HG02943 (cell line): ENCODE results near the gene EPB41L5.
"Not testable (repeated sequence)": the region's sequence is repeated elsewhere in the genome, so short reads cannot be mapped to it uniquely, and the experiment has no call there.

Experiments
- ATAC-seq: cut with Tn5 transposase; IDR thresholded peaks from one replicate; pipeline ENCODE4 v1.9.1; 2021; ENCODE audit warnings: mild to moderate bottlenecking, low read depth, moderate library complexity; ENCODE audit not compliant: unreplicated experiment

The EPB41L5 gene

DNA sequence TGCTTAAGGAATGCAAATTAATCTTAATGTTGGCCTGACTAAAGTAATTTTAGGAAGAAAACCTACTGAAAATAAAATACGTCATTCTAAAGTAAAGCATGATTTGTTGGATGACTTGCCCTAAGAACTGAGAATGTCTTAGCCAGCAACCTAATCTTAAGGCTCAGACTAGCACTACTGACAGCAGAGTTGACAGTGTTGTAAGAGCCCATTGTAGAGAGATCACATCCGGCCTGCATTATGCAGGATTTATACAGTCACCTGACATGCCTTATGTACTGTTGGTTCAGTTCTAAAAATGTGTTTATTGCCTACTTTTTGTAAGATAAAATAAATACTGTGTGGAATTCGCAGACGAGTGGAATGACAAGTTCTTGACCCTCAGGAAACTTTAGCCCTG, 128.0 kb downstream of the EPB41L5 start:
- ATAC-seq, result no peak

DNA sequence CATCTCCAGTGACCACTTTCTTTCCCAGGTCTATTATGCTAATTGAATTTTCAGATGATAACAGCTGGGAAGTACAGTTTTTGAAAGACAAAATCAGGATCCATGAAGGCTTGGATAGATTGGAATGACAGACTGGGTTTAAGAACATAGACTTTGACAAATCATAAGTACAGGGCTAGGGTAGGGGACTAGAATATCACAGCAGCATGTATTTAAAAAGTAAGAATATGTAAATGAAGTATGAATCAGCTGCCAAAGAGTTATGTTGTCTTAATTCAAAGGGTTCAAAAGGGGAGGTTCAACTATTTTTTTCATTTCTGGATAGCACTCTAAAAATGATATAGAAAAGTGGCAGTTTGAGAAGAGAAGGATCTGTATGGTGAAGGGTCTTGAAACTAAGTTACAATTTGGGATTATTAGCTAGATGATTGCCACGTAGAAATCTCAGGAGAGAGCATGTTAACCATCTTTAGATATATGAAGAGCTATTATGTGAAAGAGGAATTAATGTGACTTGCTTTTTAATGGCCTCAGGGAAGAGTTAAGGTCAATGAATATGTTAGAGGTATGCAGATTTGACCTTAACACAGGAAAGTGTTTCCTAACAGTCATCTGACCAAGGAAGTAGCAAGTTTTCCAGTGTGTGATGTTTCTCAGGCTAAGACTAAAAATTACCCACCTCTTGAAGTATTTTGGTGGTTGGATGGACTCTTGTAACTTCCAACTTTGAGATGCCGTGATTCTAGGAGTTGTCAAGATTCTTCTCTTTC, 128.6 kb downstream of the EPB41L5 start:
- ATAC-seq, result no peak

DNA sequence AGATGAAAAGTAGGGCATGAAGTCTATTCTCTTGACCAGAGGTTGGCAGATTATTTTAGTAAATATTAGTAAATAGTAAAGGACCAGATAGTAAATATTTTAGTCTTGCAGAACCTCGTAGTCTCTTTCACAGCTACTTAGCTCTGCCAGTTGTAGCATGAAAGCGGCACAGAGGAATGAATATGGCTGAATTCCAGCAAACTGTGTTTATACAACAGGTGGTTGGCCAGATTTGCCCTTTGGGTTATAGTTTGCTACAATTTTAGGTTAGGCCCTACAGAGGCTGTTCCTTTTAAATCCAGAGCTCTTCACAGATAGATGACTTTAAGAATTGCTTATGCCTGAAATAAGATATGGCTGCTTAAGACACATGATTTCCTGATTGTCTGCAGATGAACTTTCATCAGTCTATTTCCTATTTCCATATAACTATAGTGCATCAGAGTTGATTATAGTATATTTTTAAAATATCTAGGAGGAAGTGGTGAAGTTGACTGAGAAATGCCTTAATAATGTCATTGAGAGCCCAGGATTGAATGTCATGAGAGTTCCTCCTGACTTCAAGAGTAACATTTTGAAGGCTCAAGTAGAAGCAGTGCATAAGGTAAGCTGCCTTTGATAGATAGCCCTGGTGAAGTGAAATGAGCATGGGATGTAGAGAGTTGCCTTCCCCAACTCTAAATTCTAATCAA, 129.8 kb downstream of the EPB41L5 start:
- ATAC-seq, result no peak

DNA sequence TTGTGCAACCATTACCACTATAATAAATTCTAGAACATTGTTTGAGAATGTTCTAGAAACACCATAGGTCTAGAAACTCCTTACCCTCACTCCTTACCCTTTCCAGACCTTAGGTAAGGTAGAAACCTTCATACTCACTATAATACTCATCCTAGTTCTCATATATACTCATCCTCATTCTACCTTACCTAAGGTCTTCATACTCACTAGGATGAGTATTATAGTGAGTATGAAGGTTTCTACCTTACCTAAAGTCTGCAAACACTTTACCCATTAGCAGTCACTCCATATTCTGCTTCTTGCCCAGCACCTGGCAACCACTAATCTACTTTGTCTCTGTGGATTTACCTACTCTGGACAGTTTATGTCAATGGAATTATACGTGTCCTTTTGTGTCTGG, 135.4 kb downstream of the EPB41L5 start:
- ATAC-seq, result no peak

DNA sequence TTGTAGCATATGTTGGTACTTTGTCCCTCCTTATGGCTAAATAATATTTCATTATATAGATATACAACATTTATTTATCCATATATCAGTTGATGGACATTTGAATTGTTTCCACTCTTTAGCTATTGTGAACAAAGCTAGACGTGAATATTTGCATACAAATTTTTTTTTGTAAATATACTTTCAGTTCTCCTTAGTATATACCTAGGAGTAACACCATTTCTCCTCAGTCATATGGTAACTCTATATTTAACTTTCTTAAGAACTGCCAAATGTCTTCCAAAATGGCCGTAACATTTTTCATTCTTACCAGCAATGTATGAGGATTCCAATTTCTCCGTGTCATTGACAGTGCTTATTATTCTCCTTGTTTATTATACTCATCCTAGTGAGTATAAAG, 135.8 kb downstream of the EPB41L5 start:
- no peak for ATAC-seq

DNA sequence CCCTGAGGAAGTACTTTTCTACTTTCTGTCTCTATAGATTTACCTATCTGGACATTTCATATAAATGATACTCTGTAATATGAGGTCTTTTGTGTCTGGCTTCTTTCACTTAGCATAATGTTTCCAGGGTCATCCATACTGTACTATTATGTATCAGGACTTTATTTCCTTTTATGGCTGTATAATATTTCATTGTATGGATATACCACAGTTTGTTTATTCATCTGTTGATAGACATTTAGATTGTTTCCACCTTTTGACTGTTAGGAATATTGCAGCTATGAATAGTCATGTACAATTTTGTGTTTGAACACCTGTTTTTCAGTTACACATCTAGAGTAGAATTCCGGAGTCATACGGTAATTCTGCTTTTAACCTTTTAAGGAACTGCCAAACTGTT, 136.5 kb downstream of the EPB41L5 start:
- ATAC-seq, result no peak

DNA sequence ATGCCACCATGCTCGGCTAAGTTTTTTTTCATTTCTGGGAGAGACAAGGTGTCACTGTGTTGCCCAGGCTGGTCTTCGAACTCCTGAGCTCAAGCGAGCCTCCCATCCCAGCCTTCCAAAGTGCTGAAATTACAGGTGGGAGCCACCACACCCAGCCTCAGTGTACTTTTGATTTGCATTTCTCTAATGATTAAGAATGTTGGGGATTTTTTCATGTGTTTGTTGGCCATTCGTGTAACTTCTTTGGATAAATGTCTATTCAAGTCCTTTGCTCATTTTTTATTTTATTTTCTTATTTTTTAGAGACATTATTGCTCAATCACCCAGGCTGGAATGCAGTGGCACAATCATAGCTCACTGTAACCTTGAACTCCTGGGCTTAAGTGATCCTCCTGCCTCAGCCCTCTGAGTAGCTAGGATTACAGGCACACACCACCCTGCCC, 137.2 kb downstream of the EPB41L5 start:
- no peak for ATAC-seq

DNA sequence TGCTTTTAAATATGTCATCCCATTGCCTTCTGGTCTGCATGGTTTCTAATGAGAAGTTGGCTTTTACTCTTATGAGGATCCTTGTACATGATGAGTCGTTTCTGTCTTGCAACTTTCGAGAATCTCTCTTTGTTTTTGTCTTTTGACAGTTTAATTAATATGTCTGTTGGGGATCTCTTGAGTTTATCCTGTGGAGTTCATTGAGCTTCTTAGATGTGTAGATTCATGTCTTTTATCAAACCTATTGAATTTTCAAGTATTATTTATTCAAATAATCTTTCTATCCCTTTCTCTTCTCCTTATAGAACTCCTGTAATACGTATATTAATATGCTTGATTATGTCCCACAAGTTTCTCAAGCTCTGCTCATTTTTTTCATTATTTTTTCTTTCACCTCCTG, 142.4 kb downstream of the EPB41L5 start:
- no peak for ATAC-seq

DNA sequence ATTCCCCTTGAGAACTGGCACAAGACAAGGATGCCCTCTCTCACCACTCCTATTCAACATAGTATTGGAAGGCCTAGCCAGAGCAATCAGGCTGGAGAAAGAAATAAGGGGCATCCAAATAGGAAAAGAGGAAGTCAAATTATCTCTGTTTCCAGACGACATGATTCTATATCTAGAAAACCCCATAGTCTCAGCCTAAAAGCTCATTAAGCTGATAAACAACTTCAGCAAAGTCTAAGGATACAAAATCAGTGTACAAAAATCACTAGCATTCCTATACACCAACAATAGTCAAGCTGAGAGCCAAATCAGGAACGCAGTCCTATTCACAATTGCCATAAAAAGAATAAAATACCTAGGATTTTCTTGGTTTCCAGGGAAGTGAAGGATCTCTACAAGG, 145.8 kb downstream of the EPB41L5 start:
- not testable (repeated sequence) for ATAC-seq

DNA sequence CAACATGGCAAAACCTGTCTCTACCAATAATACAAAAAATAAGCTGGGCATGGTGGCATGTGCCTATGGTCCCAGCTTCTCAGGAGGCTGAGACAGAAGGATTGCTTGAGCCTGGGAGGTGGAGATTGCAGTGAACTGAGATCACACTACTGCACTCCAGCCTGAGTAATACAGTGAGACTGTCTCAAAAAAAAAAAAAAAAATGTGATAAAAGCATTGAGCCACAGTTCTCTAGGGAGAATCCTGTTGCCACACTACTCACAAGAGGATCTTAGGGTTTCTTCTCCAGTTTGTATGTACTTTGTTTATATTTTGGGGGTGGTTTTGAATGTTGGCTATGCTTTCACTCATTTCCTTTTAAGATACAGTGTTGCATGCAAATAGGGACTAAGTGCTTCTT, 148.3 kb downstream of the EPB41L5 start:
- no peak for ATAC-seq

DNA sequence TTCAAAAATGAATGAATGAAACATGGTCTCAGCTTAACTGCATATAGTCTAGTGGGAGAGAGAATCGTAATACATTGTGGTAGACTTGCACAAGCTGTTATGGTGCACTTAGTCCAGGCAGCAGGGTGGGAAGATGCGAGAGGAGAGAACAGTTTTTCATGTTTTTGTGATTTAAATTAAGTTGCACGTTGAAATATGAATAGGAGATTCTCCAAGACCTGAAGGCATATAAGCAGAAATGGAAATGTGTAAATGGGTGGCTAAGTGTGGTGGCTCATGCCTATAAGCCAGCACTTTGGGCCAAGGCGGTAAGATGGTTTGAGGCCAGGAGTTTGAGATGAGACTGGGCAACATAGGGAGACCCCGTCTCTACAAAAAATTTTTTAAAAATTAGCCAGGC, 149.8 kb downstream of the EPB41L5 start:
- ATAC-seq, result no peak

DNA sequence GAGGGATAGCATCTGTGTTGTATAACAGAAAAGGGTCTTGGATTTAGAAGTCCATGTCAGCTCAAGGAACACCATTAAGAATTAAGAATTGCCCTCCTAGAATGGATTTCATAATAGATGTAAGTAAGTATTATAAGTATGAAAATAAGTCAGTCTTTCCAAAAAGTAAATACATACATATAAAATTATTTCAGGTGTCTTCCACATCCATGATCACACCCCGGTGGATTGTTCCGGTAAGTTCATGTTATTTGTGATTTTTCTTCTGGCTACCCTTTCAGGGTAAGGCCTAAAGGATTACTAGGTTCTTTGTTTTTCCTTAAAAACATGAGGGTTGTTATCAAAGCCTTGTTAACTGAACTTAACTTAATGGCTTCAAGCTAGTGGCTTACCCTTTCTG, 154.4 kb downstream of the EPB41L5 start:
- ATAC-seq, result no peak

DNA sequence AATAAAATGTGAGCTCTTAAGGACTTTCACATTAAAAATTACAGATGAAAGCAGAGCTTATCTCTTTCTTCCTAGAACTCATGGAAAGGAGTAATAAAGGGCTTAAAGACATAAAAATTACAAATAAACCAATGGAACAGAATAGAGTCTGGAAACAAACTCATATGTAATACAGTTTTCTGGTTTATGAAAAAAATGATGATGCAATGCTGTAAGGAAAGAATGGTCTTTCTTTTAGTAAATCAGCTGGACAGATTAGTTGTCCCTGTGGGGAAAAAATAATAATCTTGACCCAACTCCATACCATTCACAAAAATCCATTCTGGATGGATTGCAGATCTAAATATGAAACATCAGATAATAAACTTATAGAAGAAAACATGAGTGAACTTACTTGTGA, 156.1 kb downstream of the EPB41L5 start:
- ATAC-seq, result no peak

DNA sequence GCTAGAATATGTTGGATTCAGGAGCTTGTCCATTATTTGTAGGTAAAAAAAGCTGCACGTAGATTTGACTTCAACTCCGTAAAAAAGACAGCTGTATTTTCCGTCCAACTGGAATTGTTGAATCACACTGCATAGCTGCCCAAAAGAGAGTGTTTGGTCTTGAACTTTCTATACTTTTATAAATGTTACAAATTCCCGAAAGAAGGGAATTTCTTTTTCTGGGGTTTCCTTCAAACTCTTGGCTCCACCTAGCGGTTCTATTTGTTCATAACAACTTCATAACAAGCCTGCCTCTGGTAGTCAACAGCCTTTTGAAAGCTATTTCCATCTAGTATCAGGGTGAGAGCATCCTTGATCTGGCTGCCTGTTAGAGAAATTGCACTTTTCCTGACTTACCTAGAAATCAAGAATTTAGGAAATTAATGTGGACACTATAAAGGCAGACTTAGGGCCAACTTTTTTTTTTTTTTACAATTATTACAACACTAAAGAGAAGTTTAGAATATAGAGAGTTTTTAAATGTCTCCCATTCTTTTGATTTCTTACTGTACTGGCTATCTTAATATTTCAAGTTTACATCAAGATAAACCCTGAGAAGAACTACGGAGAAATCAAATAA, 162.2 kb downstream of the EPB41L5 start:
- no peak for ATAC-seq

DNA sequence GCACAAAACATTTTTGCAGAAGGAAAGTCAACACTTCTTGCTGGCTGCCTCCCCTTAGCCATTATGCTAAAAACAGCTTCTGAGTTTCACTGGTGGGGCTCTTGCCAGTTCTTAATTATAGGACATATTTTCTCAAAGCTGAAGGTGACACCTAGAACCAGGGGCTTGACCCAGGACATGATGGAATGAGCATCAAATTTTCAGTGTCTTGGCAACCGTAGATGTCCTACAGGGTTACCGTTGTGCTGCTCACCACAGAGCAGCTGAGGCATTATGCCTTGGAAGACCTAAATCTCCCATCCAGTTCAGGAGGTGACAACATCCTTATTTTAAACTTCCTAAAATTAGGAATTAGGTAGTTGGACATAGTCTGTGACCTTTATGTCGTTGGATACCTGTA, 163.6 kb downstream of the EPB41L5 start:
- no peak for ATAC-seq

DNA sequence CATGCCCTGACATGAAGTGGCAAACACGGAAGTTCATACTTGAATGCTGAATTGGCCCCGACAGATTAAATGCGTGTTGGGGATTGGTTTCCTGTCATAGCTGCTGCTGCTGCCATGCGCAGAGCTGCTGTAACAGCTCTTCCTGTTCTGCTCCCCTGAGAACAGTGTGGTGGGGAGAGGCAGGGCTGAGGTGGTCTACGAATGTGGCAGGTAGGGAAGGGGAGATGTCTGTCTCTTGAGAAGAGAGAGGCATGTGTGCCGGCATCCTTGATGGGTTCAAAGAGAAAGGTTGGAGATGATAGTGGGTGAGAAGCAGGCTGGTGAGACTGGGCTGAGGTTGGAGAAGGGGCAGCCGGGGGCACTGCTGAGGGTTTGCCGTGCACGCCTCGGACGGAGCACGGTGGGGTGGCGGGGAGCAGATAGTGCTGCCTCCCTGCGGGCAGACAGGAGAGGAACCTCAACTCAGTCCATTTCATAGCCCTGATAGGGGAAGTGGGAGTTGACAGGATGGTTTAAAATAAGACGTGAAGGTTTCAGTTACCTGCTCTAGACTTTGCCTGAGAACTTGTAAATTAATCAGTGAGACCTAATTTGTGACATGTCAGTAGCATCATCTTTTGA, 164.2 kb downstream of the EPB41L5 start:
- ATAC-seq, result peak; percentile 96

DNA sequence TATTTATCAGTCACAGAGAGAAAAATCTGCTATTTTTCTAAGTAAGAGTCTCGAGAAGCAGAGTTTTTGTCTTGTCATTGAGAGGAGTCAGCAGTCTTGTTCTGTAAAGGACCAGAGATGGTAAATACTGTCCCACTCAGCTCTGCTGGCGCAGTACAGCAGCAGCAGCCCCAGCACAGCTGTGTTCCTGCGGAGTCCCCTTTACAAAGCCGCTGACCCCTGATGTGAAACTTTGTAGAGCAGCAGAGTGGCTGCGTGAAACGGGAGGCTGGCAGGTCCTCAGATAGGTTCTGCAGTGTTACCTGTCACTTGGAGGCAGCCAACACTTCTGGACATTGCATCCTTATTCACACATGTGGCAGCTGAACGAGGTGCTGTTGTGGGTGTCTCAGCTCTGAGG, 165.1 kb downstream of the EPB41L5 start:
- ATAC-seq, result no peak

DNA sequence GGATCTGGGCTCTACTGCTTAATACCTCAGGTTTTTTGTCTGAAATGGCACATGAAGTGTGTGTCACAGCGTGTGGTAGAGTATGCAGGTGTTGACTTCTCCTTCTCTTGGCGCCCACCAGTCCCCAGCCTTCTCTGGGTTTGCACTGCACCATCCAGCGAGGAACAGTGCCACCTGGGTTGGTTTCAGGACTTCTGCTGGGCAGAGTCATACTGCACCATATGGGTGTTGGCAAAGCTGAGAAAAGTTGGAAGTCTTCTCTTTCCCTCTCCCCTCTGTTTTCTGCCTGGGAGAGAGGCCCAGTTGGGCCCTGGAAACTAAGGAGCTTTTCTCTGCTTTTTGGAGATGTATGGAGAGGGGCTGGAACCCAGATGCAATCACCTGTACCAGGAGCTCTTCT, 166.5 kb downstream of the EPB41L5 start:
- no peak for ATAC-seq

DNA sequence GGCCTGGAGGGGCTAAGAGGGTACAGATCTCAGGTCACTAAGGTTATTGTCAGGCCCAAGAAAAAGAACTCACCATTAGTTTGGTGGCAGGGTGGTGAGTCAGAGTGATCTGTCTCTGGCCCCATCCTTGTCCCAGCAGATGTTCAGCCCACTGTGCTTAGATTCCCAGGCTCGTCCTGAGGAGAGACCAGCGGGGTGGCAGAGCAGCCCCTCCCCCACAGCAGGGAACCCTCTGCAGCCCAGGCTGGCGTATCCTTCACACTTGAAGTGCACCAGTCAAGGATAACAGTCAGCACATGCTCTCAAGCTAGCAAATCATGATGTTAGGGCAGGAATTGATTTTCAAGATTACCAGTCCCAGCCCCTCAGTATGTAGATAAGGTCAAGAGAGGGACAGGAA, 167.2 kb downstream of the EPB41L5 start:
- no peak for ATAC-seq

DNA sequence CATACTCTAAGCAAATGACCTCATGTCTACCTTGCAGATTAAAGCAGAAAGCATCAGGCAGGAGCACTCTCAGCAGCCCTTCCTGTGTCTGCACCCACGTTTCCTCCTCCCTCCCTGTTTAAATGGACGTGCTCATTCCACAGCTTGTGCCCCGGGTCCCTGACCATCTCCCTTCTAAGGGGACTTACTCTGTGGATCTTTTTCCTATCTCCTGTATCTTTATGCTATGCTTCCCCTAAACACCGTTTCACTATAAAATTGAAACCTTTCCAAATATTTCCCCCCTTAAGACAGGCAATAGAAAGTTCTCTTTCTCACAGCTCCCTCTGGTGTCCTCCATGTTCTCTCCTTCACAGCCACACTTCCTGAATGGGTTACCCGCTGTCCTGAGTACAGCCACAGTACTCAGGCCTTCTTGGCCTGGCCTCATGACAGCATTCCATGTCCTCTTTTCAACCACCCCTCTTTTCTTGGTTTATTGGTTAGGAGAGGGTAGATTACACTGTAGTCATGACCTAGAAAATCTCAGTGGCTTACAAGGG, 169.2 kb downstream of the EPB41L5 start:
- ATAC-seq, result no peak

DNA sequence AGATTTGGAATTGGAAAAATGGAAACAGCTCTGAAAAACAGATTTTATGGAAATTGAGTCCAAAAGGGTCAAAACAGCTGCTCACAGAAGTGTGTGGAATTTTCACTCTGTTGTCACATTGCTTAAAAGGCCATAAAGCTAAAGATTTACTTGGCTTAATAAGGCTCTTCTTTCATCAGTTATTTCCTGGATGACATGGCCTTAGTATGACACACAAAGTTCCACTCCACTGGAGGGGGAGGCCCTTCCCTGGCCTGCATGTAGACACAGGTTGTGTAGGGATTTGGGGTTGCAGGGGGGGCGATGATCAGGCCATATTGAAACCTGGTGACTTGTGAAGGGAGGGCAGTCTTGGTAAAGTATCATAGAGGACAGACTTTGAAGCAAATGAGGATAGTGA, 176.3 kb downstream of the EPB41L5 start:
- ATAC-seq, result no peak
